ENCODE measurements around the gene TST. TPM values are rescaled to one million over a fixed set of nuclear protein-coding genes. Genes with fewer than 3 reads are reported as not detected.

The TST gene
- total RNA-seq, 1 experiment from 2014 or later = 12.7 TPM

- no peaks in the 10 kb centered on the region for H3K4me1 ChIP-seq (replicated peaks)
- H3K4me3 ChIP-seq = no peak overlapping the region
- DNase-seq (ENCODE audit: low read depth in 1 of 2, low spot score in 2 of 2) = no peak
- H3K27ac ChIP-seq = no peak overlapping the region
- H3K27me3 ChIP-seq (replicated peaks) = peaks cover 20% of the 10 kb centered on the region
- H3K9me3 ChIP-seq (replicated peaks) = peaks cover 6% of the 10 kb centered on the region
- no peaks in the 10 kb centered on the region for H3K36me3 ChIP-seq
Measured at GRCh38 chr22:36986242-36986821, 32.9 kb downstream of the TST start.

GRCh38 chr22:36985211-36985889 lies 33.9 kb downstream of the TST start:
- Histone ChIP-seq H3K36me3 (no peaks in the 10 kb centered on the region), H3K27me3 (replicated peaks) (peaks cover 12% of the 10 kb centered on the region), H3K4me1 (replicated peaks) (no peaks in the 10 kb centered on the region), H3K27ac (no peak overlapping the region), H3K9me3 (replicated peaks) (peaks cover 6% of the 10 kb centered on the region), H3K4me3 (no peak overlapping the region)
- DNase-seq (ENCODE audit: low read depth in 1 of 2, low spot score in 2 of 2) = no peak

DNA sequence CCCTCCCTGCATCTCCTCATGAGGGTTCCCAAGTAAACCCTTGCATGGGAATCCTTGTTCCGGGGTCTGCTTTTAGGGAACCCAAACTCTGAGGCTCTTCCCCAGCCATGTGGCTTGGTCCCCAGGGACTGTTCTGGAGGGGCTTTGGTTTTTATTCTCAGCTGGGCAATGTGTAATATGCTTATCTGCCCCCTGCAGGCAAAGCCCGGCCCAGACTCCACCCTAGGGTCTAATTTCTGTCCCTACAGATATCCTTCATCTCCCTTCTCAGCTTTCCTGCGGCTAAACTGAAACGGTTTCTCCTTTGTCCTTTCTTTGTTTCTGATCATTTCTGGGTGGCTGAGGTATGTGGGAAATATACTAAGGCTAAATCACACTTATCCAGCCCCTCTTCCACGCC lies 37.1 kb downstream of the TST start:
- no peak overlapping the region for H3K4me3 ChIP-seq
- no peaks in the 10 kb centered on the region for H3K36me3 ChIP-seq
- DNase-seq (ENCODE audit: low read depth in 1 of 2, low spot score in 2 of 2) = no peak
- peaks cover 6% of the 10 kb centered on the region for H3K9me3 ChIP-seq (replicated peaks)
- H3K4me1 ChIP-seq (replicated peaks) = peaks cover 5% of the 10 kb centered on the region
- H3K27me3 ChIP-seq (replicated peaks) = peaks cover 12% of the 10 kb centered on the region
- no peak overlapping the region for H3K27ac ChIP-seq

DNA sequence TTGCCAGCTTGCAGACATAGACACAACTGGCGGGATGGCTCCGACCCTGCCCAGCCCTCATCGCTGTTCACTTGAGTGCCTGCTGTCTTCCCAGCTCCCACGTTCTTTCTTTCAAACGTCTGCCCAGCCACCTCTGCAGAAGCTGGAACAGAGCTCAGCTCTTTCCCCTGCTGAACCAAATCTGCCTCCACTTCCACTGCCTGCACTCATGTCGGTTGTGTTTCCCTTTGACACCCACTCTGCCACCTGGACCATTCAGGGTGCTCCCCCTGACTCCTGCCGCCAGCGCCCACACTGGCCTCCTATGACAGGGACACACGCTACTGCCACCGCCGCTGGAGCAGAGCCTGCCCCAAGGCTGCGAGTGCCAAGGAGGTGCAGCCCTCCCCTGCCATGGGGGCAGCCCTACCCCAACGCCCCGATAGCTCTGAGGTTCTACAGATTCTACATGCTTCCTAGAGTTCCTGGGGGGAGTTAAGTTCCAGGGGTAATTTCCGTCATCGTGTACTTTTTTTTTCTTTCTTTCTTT lies 37.9 kb downstream of the TST start:
- Histone ChIP-seq H3K27me3 (replicated peaks) (peaks cover 12% of the 10 kb centered on the region), H3K9me3 (replicated peaks) (peaks cover 5% of the 10 kb centered on the region), H3K27ac (no peak overlapping the region), H3K4me1 (replicated peaks) (peaks cover 5% of the 10 kb centered on the region), H3K36me3 (no peaks in the 10 kb centered on the region), H3K4me3 (no peak overlapping the region)
- DNase-seq (ENCODE audit: low read depth in 1 of 2, low spot score in 2 of 2) = no peak

DNA sequence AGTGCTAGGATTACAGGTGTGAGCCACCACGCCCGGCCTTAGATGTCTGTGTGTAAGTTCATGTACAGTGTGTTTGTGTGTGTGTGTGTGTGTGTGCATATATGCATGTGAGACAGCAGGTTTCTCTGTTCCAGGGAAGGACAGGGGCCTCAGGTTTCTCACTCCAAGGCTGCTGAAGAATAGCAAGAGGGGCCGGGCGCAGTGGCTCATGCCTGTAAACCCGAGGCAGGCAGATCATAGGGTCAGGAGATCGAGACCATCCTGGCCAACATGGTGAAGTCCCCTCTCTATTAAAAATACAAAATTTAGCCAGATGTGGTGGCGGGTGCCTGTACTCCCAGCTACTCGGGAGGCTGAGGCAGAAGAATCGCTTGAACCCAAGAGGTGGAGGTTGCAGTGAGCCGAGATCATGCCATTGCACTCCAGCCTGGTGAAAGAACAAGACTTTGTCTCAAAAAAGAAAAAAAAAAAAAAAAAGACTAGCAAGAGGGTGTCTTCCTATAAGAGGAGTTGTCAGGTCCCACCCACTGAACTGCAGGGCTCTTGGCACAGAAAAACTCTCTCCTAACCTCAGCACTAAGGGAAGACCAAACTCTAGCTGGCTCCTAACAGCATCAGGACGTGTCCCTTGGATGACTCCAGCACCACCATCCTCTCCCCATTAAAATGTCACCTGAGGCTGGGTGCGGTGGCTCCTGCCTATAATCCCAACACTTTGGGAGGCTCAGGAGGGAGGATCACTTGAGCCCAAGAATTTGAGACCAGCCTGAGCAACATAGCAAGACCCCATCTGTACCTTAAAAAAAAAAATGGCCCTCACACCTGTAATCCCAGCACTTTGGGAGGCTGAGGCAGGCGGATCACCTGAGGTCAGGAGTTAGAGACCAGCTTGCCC lies 40.0 kb downstream of the TST start:
- no peak for DNase-seq (ENCODE audit: low read depth in 1 of 2, low spot score in 2 of 2)
- Histone ChIP-seq H3K27me3 (replicated peaks) (peaks cover 12% of the 10 kb centered on the region), H3K4me3 (no peak overlapping the region), H3K27ac (no peak overlapping the region), H3K9me3 (replicated peaks) (no peaks in the 10 kb centered on the region), H3K36me3 (no peaks in the 10 kb centered on the region), H3K4me1 (replicated peaks) (peaks cover 5% of the 10 kb centered on the region)

- Histone ChIP-seq H3K4me1 (replicated peaks) (peaks cover 5% of the 10 kb centered on the region), H3K4me3 (peak overlapping the region; percentile 22), H3K36me3 (no peaks in the 10 kb centered on the region), H3K27ac (no peak overlapping the region), H3K9me3 (replicated peaks) (no peaks in the 10 kb centered on the region), H3K27me3 (replicated peaks) (peaks cover 11% of the 10 kb centered on the region)
- peak; percentile 74 to 87 for DNase-seq (ENCODE audit: low read depth in 1 of 2, low spot score in 2 of 2)
Measured at GRCh38 chr22:36977947-36978660, 41.1 kb downstream of the TST start.

- Histone ChIP-seq H3K27me3 (replicated peaks) (peaks cover 4% of the 10 kb centered on the region; the same call in 1 of the 2 replicates), H3K4me3 (peak overlapping the region; percentile 22), H3K9me3 (replicated peaks) (no peaks in the 10 kb centered on the region), H3K4me1 (replicated peaks) (peaks cover 5% of the 10 kb centered on the region), H3K27ac (no peak overlapping the region), H3K36me3 (no peaks in the 10 kb centered on the region)
- peak in 1 of 2 experiments; percentile 13 for DNase-seq (ENCODE audit: low read depth in 1 of 2, low spot score in 2 of 2)
Measured at GRCh38 chr22:36977401-36977861, 41.8 kb downstream of the TST start.

- H3K36me3 ChIP-seq = no peaks in the 10 kb centered on the region
- no peak overlapping the region for H3K4me3 ChIP-seq
- no peaks in the 10 kb centered on the region for H3K9me3 ChIP-seq (replicated peaks)
- peaks cover 7% of the 10 kb centered on the region for H3K27me3 ChIP-seq (replicated peaks)
- H3K27ac ChIP-seq = no peak overlapping the region
- peaks cover 5% of the 10 kb centered on the region for H3K4me1 ChIP-seq (replicated peaks)
- no peak for DNase-seq (ENCODE audit: low read depth in 1 of 2, low spot score in 2 of 2)
Measured at GRCh38 chr22:36976606-36977005, 42.6 kb downstream of the TST start.

- no peaks in the 10 kb centered on the region for H3K9me3 ChIP-seq (replicated peaks)
- no peaks in the 10 kb centered on the region for H3K36me3 ChIP-seq
- no peak overlapping the region for H3K4me3 ChIP-seq
- no peaks in the 10 kb centered on the region for H3K4me1 ChIP-seq (replicated peaks)
- DNase-seq (ENCODE audit: low read depth in 1 of 2, low spot score in 2 of 2) = no peak
- H3K27ac ChIP-seq = no peak overlapping the region
- peaks cover 13% of the 10 kb centered on the region for H3K27me3 ChIP-seq (replicated peaks)
Measured at GRCh38 chr22:36971341-36972125, 47.7 kb downstream of the TST start.

GRCh38 chr22:36968249-36968964 lies 50.8 kb downstream of the TST start:
- Histone ChIP-seq H3K36me3 (no peaks in the 10 kb centered on the region), H3K27ac (no peak overlapping the region), H3K27me3 (replicated peaks) (peaks cover 13% of the 10 kb centered on the region), H3K9me3 (replicated peaks) (no peaks in the 10 kb centered on the region), H3K4me1 (replicated peaks) (no peaks in the 10 kb centered on the region), H3K4me3 (no peak overlapping the region)
- no peak for DNase-seq (ENCODE audit: low read depth in 1 of 2, low spot score in 2 of 2)

GRCh38 chr22:36966851-36967540 lies 52.3 kb downstream of the TST start:
- Histone ChIP-seq H3K9me3 (replicated peaks) (no peaks in the 10 kb centered on the region), H3K4me3 (no peak overlapping the region), H3K27me3 (replicated peaks) (peaks cover 10% of the 10 kb centered on the region), H3K36me3 (no peaks in the 10 kb centered on the region), H3K4me1 (replicated peaks) (no peaks in the 10 kb centered on the region), H3K27ac (no peak overlapping the region)
- no peak for DNase-seq (ENCODE audit: low read depth in 1 of 2, low spot score in 2 of 2)

DNA sequence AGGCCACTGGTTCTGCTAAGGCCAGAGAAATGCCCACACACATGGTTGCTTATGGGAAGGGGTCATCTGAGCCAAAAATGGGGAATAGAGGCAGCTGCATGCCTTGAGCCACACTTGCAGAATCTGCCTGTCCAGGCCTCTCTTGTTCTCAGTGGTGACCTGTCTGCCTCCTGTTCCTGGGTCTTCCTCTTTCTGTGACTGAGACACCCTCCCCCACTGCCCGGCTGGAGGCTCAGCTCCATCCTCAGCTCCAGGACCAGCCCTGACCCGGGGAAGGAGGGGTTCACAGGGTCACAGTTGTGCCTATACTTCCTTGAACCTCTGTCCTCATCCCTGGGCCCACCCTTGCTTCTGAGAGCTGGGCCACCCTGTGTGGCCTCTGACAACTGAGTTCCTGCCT lies 53.6 kb downstream of the TST start:
- Histone ChIP-seq H3K36me3 (no peaks in the 10 kb centered on the region), H3K9me3 (replicated peaks) (no peaks in the 10 kb centered on the region), H3K4me1 (replicated peaks) (peaks cover 5% of the 10 kb centered on the region; the same call in 1 of the 2 replicates), H3K27ac (no peak overlapping the region), H3K27me3 (replicated peaks) (peaks cover 5% of the 10 kb centered on the region; the same call in 1 of the 2 replicates), H3K4me3 (no peak overlapping the region)
- DNase-seq (ENCODE audit: low read depth in 1 of 2, low spot score in 2 of 2) = no peak
